Memory B cell (primary cell): ENCODE results near the gene CACNA1I.

Experiments
- ATAC-seq: fragments of 150-1000 bp; cut with Tn5 transposase; 2 replicates; pipeline ENCODE4 v1.10.0; 2021; ENCODE audit warnings: low read depth, mild to moderate bottlenecking, moderate library complexity
- DNase-seq, 2 donors: peaks; one replicate each; pipeline ENCODE4 v3.0.0; 2022; ENCODE audit warnings: low spot score in 2 of 2
- H3K27ac Mint-ChIP-seq: one replicate; pipeline ENCODE4 v1.8.0; 2022; ENCODE audit warnings: mild to moderate bottlenecking, moderate library complexity, mixed read lengths
- H3K27me3 Mint-ChIP-seq: one replicate; pipeline ENCODE4 v1.8.0; 2022; ENCODE audit warnings: mixed read lengths
- H3K36me3 Mint-ChIP-seq: one replicate; pipeline ENCODE4 v1.8.0; 2022; ENCODE audit warnings: mild to moderate bottlenecking, mixed read lengths
- H3K4me1 Mint-ChIP-seq: one replicate; pipeline ENCODE4 v1.8.0; 2022; ENCODE audit warnings: mixed read lengths
- H3K4me3 Mint-ChIP-seq: one replicate; pipeline ENCODE4 v1.8.0; 2022; ENCODE audit warnings: mild to moderate bottlenecking, moderate library complexity, mixed read lengths
- H3K9me3 Mint-ChIP-seq: one replicate; pipeline ENCODE4 v1.8.0; 2022; ENCODE audit warnings: mixed read lengths

Gene CACNA1I

DNA sequence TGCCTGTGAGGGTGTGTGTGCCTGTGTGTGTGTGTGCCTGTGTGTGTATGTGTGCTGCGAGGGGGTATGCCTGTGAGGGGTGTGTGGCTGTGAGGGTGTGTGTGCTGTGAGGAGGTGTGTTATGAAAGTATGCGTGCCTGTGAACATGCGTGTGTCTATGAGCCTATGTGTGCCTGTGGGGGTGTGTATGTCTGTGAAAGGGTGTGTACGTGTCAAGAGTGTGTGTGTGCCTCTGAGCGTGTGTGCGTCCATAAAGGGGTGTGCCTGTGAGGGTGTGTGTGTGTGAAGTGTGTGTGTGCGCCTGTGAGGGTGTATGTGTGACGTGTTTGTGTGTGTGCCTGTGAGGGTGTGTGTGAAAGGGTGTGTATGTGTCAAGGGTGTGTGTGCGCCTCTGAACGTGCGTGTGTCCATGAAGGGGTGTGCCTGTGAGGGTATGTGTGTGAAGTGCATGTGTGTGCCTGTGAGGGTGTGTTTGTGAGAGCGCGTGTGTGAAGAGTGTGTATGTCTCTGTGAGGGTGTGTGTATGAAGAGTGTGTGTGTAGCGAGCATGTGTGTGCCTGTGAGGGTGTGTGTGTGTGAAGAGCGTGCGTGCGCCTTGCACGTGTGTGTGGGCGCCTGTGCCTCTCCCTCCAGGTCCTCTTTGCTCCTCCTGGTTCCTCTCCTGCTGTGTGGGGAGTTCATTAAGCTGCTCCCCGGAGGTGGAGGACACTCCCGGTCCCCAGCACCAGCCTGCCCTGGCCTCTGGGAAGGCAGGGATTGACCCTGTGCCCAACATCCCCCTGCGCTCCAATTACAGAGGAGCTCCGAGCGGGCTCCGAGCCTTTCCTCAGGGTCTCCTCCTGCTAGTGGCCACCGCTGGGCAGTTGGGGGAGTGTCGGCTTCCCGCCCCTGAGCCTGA lies 53.3 kb downstream of the CACNA1I start:
- DNase-seq, result no peak
- no peak overlapping the region for H3K27ac Mint-ChIP-seq
- no peaks in the 10 kb centered on the region for H3K9me3 Mint-ChIP-seq
- no peak overlapping the region for H3K4me3 Mint-ChIP-seq
- no peaks in the 10 kb centered on the region for H3K36me3 Mint-ChIP-seq
- no peak for ATAC-seq
- peaks cover 29% of the 10 kb centered on the region for H3K27me3 Mint-ChIP-seq
- peaks cover 5% of the 10 kb centered on the region for H3K4me1 Mint-ChIP-seq

DNA sequence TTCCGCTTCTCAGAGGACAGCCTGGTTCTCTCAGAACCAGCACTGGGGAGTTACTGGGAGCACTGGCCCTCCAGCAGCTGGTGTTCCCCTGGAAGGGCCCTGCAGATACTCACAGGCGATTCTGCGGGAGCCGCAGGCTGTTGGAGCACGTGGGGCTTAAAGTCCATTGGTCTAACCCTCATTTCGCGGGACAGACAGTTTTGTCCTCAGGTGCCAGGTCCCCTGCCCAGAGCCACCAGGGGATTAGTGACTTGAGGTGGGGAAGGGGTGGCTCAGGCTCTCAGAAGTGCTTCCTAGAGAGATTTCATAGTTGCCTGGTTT lies 53.9 kb downstream of the CACNA1I start:
- H3K27ac Mint-ChIP-seq, result no peak overlapping the region
- no peak overlapping the region for H3K4me3 Mint-ChIP-seq
- H3K36me3 Mint-ChIP-seq, result no peaks in the 10 kb centered on the region
- no peak for ATAC-seq
- peaks cover 31% of the 10 kb centered on the region for H3K27me3 Mint-ChIP-seq
- H3K4me1 Mint-ChIP-seq, result peaks cover 8% of the 10 kb centered on the region
- DNase-seq, result no peak
- H3K9me3 Mint-ChIP-seq, result no peaks in the 10 kb centered on the region

DNA sequence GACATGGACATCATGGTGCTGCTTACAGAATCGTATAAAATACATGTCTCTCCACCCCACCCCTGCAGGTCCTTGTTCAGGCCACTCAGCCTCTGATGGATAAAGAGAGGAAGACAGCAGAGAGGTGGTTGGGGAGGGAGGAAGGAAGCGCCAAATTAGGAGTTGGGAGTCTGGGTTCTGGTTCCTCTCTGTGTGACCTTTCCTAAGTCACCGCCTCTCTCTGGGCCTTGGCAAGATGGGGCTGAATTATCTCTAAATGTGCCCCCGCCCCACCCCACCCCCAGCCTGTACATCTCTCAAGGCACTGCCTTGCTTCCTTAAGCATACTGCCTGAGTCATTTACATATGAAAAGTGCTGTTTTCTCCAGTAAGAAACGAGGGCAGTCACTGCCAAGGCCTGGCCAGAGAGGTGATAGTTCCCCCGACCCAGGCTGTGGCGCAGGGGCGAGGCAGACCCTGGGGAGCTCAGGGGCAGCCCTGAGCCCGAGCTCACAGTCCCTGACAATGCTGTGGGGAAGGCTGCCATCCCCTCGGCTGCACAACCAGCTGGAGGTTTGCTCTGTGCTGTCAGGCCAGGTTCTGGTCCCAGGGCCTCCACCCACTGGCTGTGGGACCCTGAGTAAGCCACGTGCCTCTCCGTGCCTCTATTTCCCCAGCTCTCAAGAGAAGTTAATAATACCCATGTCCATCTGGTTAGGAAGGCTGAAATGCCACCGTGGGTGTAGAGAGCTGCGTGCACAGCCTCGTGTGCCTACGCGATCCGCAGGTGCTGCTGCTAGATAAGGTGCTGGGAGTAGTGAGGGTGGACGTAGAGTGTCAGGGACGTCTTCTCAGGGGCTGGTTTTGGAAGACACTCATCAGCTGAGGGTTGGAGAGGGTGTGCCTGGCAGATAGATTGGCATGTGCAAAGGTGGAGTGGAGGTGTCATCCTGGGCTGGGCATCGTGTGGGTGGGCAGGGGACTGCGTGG lies 55.3 kb downstream of the CACNA1I start:
- Mint-ChIP-seq H3K27ac (no peak overlapping the region), H3K4me1 (peaks cover 5% of the 10 kb centered on the region), H3K4me3 (no peak overlapping the region)

DNA sequence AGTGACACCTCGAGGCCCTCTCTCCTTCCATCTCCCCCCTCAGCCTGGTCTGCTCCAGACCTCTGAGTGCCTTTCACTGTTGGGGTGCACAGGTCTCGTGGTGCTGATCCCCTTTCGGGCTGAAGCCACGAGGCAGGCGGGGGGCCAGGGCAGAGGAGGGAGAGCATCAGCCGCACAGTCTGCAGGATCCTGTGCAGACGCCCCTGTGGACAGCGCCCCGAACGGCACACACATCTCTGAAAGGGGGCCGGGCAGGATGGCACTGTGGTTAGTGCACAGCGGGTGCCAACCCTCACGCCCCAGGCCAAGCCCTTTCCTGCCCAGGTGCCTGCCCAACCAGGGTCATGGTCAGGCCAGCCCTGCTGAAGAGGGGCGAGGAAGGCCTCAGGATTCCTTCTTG lies 56.7 kb downstream of the CACNA1I start:
- Mint-ChIP-seq H3K4me3 (no peak overlapping the region), H3K36me3 (no peaks in the 10 kb centered on the region), H3K9me3 (no peaks in the 10 kb centered on the region), H3K4me1 (peaks cover 7% of the 10 kb centered on the region), H3K27ac (no peak overlapping the region), H3K27me3 (peaks cover 29% of the 10 kb centered on the region)
- no peak for ATAC-seq
- DNase-seq, result no peak

More for the DNA sequence above, 55.3 kb downstream of the CACNA1I start:
- Mint-ChIP-seq H3K36me3 (no peaks in the 10 kb centered on the region), H3K9me3 (no peaks in the 10 kb centered on the region), H3K27me3 (peaks cover 28% of the 10 kb centered on the region)
- ATAC-seq, result no peak
- no peak for DNase-seq

DNA sequence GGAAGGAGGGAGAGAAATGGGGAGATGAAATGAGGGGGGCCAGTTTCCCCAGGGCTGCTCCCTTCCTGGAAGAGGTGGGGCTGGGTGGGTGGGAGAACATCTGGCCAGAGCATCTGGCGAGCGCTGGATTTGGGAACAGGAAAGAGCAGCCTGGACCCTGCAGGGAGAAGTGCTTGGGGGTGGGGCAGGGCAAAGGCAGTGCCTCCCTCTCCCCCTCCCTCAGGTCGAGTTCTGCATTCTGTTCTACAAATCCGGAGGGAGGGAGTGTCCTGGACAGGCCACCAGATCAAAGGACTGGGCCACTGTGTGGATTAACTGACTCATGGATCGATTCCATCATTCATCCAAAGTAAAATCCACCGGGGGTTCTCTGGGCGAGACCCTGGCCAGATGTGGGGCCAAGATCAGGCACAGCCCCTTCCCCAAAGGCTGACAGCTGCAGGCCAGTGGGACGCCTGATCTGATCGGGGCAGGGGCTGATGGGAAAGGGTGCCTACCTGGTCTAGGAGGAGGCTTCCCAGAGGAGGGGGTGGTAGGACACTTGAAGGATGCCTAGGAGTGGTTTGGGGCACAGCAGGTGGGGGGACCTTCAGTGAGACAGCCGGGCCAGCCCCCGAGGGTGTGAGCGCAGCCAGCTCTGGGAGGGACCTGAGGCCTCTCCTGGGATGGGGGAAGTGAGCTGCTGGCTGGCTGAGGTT lies 57.5 kb downstream of the CACNA1I start:
- Mint-ChIP-seq H3K36me3 (no peaks in the 10 kb centered on the region), H3K4me1 (peaks cover 7% of the 10 kb centered on the region), H3K27me3 (peaks cover 29% of the 10 kb centered on the region), H3K9me3 (no peaks in the 10 kb centered on the region), H3K4me3 (no peak overlapping the region), H3K27ac (no peak overlapping the region)
- DNase-seq, result no peak
- no peak for ATAC-seq

DNA sequence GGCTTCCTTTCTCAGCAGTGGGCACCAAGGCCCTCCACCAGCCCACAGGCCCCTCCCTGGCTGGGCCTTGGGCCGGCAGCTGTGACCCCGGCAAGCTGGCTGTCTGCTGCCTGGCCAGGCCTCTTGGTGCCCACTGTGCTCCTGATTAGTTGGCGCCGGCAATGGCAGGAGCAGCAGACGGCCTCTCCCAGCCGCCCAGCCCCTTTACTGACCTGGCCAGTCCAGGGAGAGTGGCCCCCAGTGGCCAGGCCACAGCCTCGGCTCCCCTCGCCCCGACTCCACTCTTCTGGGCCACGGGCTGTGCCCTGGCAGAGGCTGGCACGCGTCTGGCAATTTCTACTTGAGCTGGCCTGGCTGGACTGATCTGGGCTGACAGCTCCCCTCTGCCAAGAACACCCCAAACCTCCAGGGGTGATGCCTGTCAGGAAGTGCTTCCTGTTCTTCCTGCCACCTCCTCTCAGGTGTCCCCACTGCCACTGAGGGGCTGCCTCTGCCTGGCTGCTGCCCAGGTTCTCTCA lies 58.1 kb downstream of the CACNA1I start:
- peaks cover 29% of the 10 kb centered on the region for H3K27me3 Mint-ChIP-seq
- DNase-seq (no peak), ATAC-seq (no peak)
- no peaks in the 10 kb centered on the region for H3K9me3 Mint-ChIP-seq
- H3K4me1 Mint-ChIP-seq, result peaks cover 7% of the 10 kb centered on the region
- H3K36me3 Mint-ChIP-seq, result no peaks in the 10 kb centered on the region
- no peak overlapping the region for H3K4me3 Mint-ChIP-seq
- H3K27ac Mint-ChIP-seq, result no peak overlapping the region

DNA sequence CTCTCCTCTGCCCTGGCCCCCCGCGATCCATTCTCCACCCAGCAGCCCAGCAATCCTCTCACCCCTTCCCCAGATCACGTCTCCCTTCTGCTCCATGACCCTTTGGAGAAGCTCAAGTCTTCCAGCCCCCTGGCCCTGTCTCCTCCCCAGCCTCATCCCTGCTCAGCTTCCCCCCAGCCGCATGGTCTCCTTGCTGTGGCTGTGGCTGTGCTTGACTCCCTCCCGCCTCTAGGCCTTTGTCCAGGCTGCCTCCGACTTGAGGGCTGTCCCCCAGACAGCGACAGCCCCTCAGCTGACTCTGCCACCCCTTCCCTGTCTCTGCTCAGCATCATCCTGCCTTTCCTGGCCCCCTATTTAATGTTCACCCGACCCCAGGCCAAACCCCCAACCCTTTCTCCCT lies 59.3 kb downstream of the CACNA1I start:
- Mint-ChIP-seq H3K9me3 (no peaks in the 10 kb centered on the region), H3K27ac (no peak overlapping the region), H3K4me3 (no peak overlapping the region), H3K27me3 (peaks cover 29% of the 10 kb centered on the region), H3K36me3 (no peaks in the 10 kb centered on the region), H3K4me1 (peaks cover 9% of the 10 kb centered on the region)
- no peak for ATAC-seq
- DNase-seq, result no peak

DNA sequence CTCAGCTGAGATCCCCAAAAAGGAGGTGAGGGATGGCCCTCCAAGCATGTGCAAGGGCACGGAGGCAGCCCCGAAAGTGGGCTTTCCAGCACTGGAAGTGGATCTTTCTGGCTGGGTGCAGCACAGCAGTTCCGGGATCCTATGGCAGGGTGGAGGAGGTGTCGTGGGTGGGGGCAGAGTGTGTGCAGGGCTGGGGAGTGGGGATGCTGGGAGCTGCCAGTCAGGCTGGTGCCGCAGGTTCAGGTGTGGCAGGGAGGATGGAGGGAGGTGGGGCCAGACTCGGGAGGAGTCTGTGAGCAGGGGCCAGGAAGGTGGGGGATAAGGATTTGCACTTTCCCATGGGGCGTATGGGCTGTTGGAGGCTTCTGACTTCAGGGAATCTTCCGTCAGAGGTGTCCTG lies 60.2 kb downstream of the CACNA1I start:
- peaks cover 29% of the 10 kb centered on the region for H3K27me3 Mint-ChIP-seq
- H3K36me3 Mint-ChIP-seq, result no peaks in the 10 kb centered on the region
- H3K4me1 Mint-ChIP-seq, result peaks cover 9% of the 10 kb centered on the region
- no peak overlapping the region for H3K27ac Mint-ChIP-seq
- no peak overlapping the region for H3K4me3 Mint-ChIP-seq
- H3K9me3 Mint-ChIP-seq, result no peaks in the 10 kb centered on the region
- no peak for ATAC-seq
- DNase-seq, result no peak

DNA sequence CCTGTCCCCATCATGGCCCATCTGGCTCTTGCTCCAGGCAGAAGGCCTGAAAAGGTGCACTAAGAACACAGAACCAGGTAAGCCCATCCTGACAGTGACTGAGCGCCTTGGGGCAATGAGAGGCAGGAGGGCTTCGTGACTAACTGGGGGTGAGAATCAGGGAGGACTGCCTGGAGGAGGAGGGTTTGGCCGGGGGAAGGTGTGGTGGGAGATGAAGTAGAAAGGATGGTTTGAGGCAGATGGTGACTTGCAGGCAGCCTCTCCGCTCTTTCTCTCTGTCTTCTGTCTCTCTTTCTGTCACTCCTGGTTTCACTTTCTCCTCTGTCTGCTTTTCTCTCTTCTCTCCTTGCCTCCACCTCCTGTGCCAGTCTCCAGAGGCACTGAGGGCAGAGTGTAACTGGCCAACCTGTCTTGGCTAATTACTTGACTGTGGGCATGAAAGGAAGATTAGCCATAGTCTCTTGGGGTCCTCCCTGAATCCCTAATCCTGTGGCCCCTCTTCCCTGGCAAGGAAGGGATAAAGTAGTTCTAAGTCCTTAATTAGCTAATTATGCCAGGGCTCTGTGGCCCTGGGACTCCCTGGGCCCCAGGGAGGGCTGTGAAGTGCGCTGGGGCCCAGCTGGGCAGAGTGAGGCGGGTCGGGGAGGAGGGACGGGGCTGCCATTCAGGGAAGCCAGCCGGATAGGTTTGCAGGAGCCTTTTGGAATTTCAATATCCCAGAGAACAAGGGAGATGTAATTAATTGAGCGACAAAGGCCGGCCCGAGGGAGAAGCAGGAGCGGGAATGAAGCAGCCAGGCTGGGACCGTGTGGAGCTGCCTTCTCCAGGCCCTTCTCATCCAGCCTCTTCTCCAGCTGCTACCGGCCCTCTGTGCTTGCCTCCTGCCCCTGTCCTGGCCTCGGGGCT lies 61.1 kb downstream of the CACNA1I start:
- Mint-ChIP-seq H3K4me3 (no peak overlapping the region), H3K36me3 (no peaks in the 10 kb centered on the region), H3K27me3 (peaks cover 31% of the 10 kb centered on the region), H3K4me1 (peaks cover 9% of the 10 kb centered on the region), H3K27ac (no peak overlapping the region), H3K9me3 (no peaks in the 10 kb centered on the region)
- ATAC-seq (no peak), DNase-seq (no peak)

DNA sequence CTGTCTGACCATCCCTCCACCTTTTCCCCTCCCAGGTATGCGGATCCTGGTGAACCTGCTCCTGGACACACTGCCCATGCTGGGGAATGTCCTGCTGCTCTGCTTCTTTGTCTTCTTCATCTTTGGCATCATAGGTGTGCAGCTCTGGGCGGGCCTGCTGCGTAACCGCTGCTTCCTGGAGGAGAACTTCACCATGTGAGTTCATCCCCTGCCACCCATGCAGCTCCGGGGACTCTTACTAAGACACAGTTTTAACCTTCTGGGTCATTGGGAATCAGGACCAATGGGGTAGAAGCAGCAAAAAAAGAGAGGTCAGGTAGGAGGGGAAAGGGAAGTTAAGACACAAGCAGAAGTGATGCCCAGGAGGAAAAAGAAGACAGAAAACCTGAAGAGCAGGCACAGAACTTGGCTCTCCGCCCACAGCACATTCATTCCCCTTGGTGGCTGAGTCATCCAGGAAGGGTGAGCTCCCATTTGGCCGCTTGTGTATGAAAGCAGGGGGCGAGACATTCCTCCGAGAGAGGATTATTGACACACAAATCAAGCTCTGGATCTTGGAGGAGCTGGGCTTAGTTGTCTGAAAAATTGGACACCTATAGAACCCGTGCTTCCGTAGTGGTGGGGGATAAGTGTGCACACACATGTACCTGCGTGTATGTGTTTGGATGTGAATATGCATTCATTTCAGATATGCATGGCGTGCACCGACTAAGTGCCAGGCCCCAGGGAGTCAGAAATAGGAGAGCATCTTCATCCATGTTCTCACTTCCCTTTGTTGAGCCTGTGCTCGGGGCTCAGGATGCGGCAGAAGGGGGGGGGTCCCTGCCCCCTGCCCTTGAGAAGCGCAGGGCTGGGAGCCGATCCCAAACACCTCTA lies 64.2 kb downstream of the CACNA1I start:
- Mint-ChIP-seq H3K27ac (no peak overlapping the region), H3K4me3 (no peak overlapping the region), H3K27me3 (peaks cover 18% of the 10 kb centered on the region), H3K4me1 (peaks cover 7% of the 10 kb centered on the region), H3K9me3 (peaks cover 2% of the 10 kb centered on the region), H3K36me3 (peaks cover 2% of the 10 kb centered on the region)
- DNase-seq (no peak), ATAC-seq (no peak)

DNA sequence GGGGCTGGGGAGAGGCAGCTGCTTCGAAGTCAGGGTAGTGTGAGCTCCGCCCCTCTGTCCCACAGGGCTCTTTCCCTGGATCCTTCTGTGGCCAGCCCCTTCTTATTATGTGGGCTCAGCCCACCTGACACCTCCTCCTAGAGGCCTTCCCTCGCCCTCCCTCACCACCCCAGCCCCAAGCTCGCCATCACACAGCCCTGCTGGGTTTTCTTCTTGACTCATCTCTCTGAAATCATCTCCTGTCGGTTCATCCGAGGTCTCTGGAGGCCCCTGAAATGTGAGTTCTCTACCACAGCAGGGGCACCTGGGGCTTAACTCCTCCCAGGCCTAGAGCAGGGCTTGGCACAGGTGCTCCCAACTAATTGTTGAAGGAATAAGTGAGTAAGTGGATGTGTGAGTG lies 65.2 kb downstream of the CACNA1I start:
- H3K27me3 Mint-ChIP-seq, result peaks cover 13% of the 10 kb centered on the region
- no peak overlapping the region for H3K4me3 Mint-ChIP-seq
- peaks cover 4% of the 10 kb centered on the region for H3K9me3 Mint-ChIP-seq
- H3K27ac Mint-ChIP-seq, result no peak overlapping the region
- H3K36me3 Mint-ChIP-seq, result peaks cover 3% of the 10 kb centered on the region
- DNase-seq (no peak), ATAC-seq (no peak)
- H3K4me1 Mint-ChIP-seq, result peaks cover 7% of the 10 kb centered on the region

DNA sequence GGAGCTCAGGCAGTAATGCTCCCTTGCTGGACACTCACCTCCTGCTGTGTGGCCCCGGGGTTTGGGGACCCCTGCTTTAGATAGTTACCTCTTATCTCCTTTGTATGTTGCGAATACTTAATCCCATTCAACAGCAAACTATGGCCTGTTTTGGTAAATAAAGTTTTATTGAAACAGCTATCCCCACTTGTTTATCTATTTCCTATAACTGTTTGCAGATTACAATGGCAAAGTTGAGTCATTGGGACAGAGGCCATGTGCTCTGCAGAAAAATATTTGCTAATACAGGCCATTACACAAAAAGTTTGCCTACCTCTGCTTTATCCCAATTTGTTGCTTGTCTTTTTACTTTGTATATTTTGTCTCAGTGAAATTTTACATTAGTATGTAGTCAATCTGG lies 68.4 kb downstream of the CACNA1I start:
- Mint-ChIP-seq H3K9me3 (peaks cover 4% of the 10 kb centered on the region), H3K27ac (no peak overlapping the region), H3K27me3 (peaks cover 12% of the 10 kb centered on the region), H3K4me3 (no peak overlapping the region), H3K36me3 (peaks cover 3% of the 10 kb centered on the region), H3K4me1 (peaks cover 3% of the 10 kb centered on the region)
- DNase-seq (no peak), ATAC-seq (no peak)
